HEK293T (cell line): Measurements from ENCODE around the gene LIAS.

Experiments used
- CTCF ChIA-PET: fragments of 350-600 bp; formaldehyde crosslinking; extraction: SDS; loops from one replicate; lab custom pipeline; 2021; ENCODE audit warnings: antibody characterized with exemption, inconsistent platforms; lab: Yijun Ruan, JAX
- POLR2A ChIA-PET: fragments of 350-600 bp; formaldehyde crosslinking; extraction: SDS; loops from one replicate; lab custom pipeline; 2020; ENCODE audit warnings: antibody characterized with exemption, inconsistent platforms; lab: Yijun Ruan, JAX
- DNase-seq: peaks from one replicate; pipeline ENCODE4 v3.0.0; 2012; ENCODE audit warnings: mixed read lengths; ENCODE audit errors: extremely low spot score
- ARNT ChIP-seq: fragments of 450-650 bp; IDR thresholded peaks from 2 replicates; pipeline ENCODE4 v1.6.1; 2017; ENCODE audit warnings: mild to moderate bottlenecking
- BHLHE40 ChIP-seq: fragments of 450-650 bp; IDR thresholded peaks from 2 replicates; pipeline ENCODE4 v1.6.1; 2016; ENCODE audit warnings: mild to moderate bottlenecking, moderate library complexity, borderline replicate concordance
- CTBP1 ChIP-seq: fragments of 450-650 bp; IDR thresholded peaks from 2 replicates; pipeline ENCODE4 v1.6.1; 2016; ENCODE audit warnings: borderline replicate concordance
- ELF4 ChIP-seq: fragments of 450-650 bp; IDR thresholded peaks from 2 replicates; pipeline ENCODE4 v1.6.1; 2017; ENCODE audit warnings: antibody characterized with exemption
- FOXA1 ChIP-seq: fragments of 450-650 bp; IDR thresholded peaks from 2 replicates; pipeline ENCODE4 v1.6.1; 2016; ENCODE audit warnings: mild to moderate bottlenecking
- FOXK2 ChIP-seq: fragments of 450-650 bp; IDR thresholded peaks from 2 replicates; pipeline ENCODE4 v1.6.1; 2016; ENCODE audit warnings: mild to moderate bottlenecking
- FOXM1 ChIP-seq: fragments of 450-650 bp; IDR thresholded peaks from 2 replicates; pipeline ENCODE4 v1.6.1; 2017; ENCODE audit warnings: mild to moderate bottlenecking, borderline replicate concordance
- HDGF ChIP-seq: fragments of 450-650 bp; IDR thresholded peaks from 2 replicates; pipeline ENCODE4 v1.6.1; 2017; ENCODE audit warnings: antibody characterized with exemption, borderline replicate concordance
- L3MBTL2 ChIP-seq: fragments of 450-650 bp; conservative IDR thresholded peaks from 2 replicates; pipeline ENCODE4 v1.6.1; 2016; ENCODE audit warnings: mild to moderate bottlenecking
- LEF1 ChIP-seq: fragments of 450-650 bp; IDR thresholded peaks from 2 replicates; pipeline ENCODE4 v1.6.1; 2017; ENCODE audit warnings: mild to moderate bottlenecking, borderline replicate concordance
- NFRKB ChIP-seq: fragments of 450-650 bp; IDR thresholded peaks from 2 replicates; pipeline ENCODE4 v1.6.1; 2016; ENCODE audit warnings: mild to moderate bottlenecking, moderate library complexity
- PKNOX1 ChIP-seq: fragments of 450-650 bp; IDR thresholded peaks from 2 replicates; pipeline ENCODE4 v1.6.1; 2016
- SP1 ChIP-seq: fragments of 450-650 bp; IDR thresholded peaks from 2 replicates; pipeline ENCODE4 v1.6.1; 2017
- SUZ12 ChIP-seq: fragments of 450-650 bp; IDR thresholded peaks from 2 replicates; pipeline ENCODE4 v1.6.1; 2016; ENCODE audit warnings: mild to moderate bottlenecking
- TARDBP ChIP-seq: fragments of 450-650 bp; IDR thresholded peaks from 2 replicates; pipeline ENCODE4 v1.6.1; 2016
- ZNF384 ChIP-seq: fragments of 450-650 bp; IDR thresholded peaks from 2 replicates; pipeline ENCODE4 v1.6.1; 2016

The LIAS gene

DNA sequence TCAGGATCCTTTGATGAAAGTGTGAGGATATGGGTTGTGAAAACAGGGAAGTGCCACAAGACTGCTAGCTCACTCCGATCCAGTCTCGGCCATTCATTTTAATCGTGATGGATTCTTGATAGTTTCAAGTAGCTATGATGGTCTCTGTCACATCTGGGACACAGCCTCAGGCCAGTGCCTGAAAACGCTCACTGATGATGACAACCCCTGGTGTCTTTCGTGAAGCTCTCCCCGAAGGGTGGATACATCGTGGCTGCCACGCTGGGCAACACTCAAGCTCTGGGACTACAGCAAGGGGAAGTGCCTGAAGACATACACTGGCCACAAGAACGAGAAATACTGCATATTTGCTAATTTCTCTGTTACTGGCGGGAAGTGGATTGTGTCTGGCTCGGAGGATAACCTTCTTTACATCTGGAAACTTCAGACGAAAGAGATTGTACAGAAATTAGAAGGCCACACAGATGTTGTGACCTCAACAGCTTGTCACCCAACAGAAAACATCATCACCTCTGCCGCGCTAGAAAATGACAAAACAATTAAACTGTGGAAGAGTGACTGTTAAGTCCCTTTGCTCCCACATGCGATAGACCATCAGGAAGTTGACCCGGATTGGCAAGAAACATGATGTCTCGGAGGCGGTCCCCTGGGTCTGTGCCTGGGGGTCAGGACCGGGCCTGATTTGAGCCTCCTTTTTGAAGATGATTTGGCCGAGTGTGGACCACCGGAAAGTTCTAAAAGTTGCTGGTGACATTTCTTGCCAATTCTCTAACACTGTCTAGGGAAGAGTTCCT lies 22.2 kb downstream of the LIAS start:
- DNase-seq = no peak
- no peak for TF ChIP-seq NFRKB
- TF ChIP-seq PKNOX1 = no peak
- TF ChIP-seq TARDBP = no peak
- TF ChIP-seq LEF1 = no peak
- TF ChIP-seq HDGF = no peak
- TF ChIP-seq FOXA1 = no peak
- no peak for TF ChIP-seq FOXM1
- no peak for TF ChIP-seq CTBP1
- TF ChIP-seq L3MBTL2 = no peak
- no peak for TF ChIP-seq SP1
- ChIA-PET CTCF (no interaction called here), POLR2A (no interaction called here)

GRCh38 chr4:39484582-39485272 lies 25.9 kb downstream of the LIAS start:
- ChIA-PET POLR2A (no interaction called here), CTCF (interaction anchor here (0.6 kb wide), 1 partner anchor 16 kb away, joined by 3 read pairs; no protein-coding TSS in a partner anchor)
- TF ChIP-seq CTBP1 (no peak), PKNOX1 (no peak), FOXM1 (no peak), BHLHE40 (no peak), HDGF (no peak), FOXK2 (no peak), ZNF384 (no peak), L3MBTL2 (no peak), SUZ12 (no peak), FOXA1 (no peak), ARNT (no peak), ELF4 (no peak), SP1 (no peak)
- DNase-seq = no peak

DNA sequence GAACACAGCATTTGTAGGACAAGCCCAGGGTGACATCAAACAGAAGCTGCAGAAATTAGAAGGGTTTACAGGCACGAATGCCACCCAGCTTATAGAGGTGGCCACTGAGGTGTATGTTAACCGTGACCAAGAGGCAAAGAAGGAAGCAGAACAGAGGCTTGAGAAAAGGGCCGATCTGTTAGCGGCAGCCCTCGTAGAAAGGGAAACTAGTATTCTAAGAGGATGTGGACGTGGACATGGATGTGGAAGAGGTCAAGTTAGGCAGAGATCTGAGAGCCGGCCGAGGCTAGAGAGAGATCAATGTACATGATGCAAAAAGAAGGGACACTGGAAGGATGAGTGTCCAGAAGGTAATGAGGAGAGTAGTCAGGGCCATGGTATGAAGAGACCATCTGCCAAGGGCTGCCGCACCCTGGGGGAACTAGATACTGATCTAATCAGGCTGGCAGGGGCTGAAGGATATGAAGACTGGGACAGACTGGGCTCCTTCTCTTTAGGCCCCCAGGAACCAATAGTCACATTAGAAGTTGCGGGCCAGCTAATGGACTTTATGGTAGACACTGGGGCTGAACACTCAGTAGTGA lies 27.5 kb downstream of the LIAS start:
- no peak for DNase-seq
- ChIA-PET POLR2A (interaction anchor here (0.7 kb wide), 1 partner anchor 548 kb away, joined by 3 read pairs; no protein-coding TSS in a partner anchor), CTCF (no interaction called here)
- no peak for TF ChIP-seq CTBP1
- no peak for TF ChIP-seq FOXA1
- no peak for TF ChIP-seq HDGF
- no peak for TF ChIP-seq FOXK2
- no peak for TF ChIP-seq FOXM1
- no peak for TF ChIP-seq ELF4
- no peak for TF ChIP-seq PKNOX1
- no peak for TF ChIP-seq SP1
- TF ChIP-seq BHLHE40 = no peak
- TF ChIP-seq LEF1 = no peak
- no peak for TF ChIP-seq NFRKB
- TF ChIP-seq ZNF384 = no peak
- TF ChIP-seq L3MBTL2 = no peak
- no peak for TF ChIP-seq TARDBP
- no peak for TF ChIP-seq SUZ12
- no peak for TF ChIP-seq ARNT

DNA sequence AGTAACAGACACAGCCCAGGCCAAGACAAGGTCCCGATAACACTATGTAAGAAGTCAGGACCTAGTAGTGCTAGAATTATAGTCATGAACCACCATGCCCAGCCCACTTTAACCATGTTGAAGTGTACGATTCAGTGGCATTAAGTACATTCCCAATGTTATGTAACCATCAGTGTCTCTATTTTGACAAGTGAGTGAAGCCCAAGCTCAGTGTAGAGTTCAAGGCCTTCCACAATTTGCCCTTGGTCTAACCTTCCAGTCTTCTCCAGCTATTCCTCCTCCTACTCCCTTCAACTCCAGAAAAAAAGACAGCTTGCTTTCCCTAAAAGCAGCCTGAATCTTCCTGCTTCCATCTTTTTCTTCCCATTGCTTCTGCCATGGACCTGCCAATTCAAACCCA lies 31.5 kb downstream of the LIAS start:
- TF ChIP-seq BHLHE40 = no peak
- no peak for TF ChIP-seq ELF4
- TF ChIP-seq FOXA1 = no peak
- TF ChIP-seq TARDBP = no peak
- no peak for TF ChIP-seq CTBP1
- no peak for TF ChIP-seq HDGF
- ChIA-PET CTCF (no interaction called here), POLR2A (no interaction called here)
- DNase-seq = no peak

DNA sequence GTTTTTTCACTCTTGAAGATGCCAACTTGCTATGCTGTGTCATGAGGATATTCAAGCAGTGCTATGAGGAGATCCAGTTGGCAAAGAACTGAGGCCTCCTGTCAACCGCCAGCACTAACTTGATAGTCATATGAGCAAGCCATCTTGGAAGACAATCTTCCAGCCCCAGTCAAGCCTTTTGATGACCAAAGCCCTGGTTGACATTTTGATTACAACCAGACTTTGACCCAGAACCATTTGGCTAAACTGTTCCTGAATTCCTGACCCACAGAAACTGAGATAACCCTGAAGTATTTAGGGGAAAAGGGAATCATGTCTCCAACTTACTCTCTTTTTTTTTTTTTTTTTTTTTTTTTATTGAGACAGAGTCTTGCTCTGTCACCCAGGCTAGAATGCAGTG lies 35.5 kb downstream of the LIAS start:
- CTCF ChIA-PET = no interaction called here
- TF ChIP-seq ARNT (no peak), HDGF (no peak), FOXM1 (no peak), ZNF384 (no peak), LEF1 (no peak), NFRKB (no peak), FOXK2 (no peak), ELF4 (no peak), SP1 (no peak)
- no peak for DNase-seq
- POLR2A ChIA-PET = interaction anchor here (0.6 kb wide), 1 partner anchor 1219 kb away, joined by 3 read pairs; no protein-coding TSS in a partner anchor
